Measurements from ENCODE around the gene ELAC1.

Gene ELAC1

GRCh38 chr18:50949185-50949584 lies 18.7 kb upstream of the ELAC1 start:
- no peak overlapping the region for H3K4me3 ChIP-seq (ENCODE audit: low read depth, low read length)
- no peak for TF ChIP-seq CTCF (IDR thresholded peaks at IDR 0.05; ENCODE audit: insufficient read depth, low read depth, low read length, missing control alignments)
- no peak for DNase-seq (ENCODE audit: low read depth)

DNA sequence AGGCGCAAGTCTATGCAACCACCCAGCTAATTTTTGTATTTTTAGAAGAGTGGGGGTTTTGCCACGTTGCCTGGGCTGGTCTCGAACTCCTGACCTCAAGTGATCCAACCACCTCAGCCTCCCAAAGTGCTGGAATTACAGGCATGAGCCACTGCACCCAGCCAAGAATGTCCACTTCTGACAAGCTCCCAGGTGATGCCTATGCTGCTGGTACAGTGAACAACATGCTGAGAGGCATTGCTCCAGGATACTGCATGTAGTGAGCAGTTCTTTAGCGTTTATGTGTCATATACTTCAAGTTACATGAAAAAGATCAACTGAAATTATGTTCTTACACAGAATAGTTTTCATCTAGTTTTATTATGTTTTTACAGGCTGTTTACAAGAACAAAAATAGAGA lies 17.2 kb upstream of the ELAC1 start:
- no peak for DNase-seq (ENCODE audit: low read depth)
- H3K4me3 ChIP-seq (ENCODE audit: low read depth, low read length), result no peak overlapping the region
- TF ChIP-seq CTCF (IDR thresholded peaks at IDR 0.05; ENCODE audit: insufficient read depth, low read depth, low read length, missing control alignments), result no peak

DNA sequence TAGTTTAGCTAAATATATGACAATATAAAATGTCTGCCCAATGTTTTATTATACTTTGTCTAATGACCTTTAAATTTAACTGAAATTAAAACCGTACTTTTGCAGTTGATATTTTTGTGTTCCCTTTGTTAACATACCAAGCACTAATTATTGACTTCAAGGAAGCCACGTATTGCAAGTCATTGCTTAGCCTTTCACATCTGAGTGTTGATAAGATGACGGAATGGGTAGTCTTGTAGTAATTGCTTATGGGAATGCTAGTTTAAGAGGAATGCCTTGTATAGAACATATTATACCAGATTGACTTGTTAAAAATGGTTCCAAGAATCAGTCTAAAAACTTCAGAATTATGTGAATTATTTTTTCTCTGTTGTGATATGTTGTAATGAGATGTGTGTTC lies 14.0 kb upstream of the ELAC1 start:
- no peak for TF ChIP-seq CTCF (IDR thresholded peaks at IDR 0.05; ENCODE audit: insufficient read depth, low read depth, low read length, missing control alignments)
- DNase-seq (ENCODE audit: low read depth), result no peak
- H3K4me3 ChIP-seq (ENCODE audit: low read depth, low read length), result no peak overlapping the region

DNA sequence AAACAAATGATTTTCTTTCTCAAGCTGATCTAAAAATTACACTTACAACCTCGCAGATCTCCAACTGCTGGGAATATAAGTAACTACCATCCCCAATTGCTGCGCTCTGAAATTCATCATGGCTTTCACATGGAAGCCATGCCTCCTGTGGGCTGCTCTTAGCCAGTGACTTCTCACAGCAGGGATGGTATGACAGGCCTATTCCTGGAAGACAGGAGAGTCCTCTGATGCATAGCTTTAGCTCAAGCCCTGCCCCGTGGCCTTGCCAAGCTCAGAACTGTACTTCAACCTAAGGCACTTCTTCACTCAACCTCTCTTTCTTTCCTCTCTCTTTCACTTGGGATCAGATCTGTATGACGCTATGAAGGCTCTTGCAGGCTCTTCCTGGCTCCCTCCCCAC lies 12.6 kb upstream of the ELAC1 start:
- H3K4me3 ChIP-seq (ENCODE audit: low read depth, low read length), result no peak overlapping the region
- no peak for DNase-seq (ENCODE audit: low read depth)
- TF ChIP-seq CTCF (IDR thresholded peaks at IDR 0.05; ENCODE audit: insufficient read depth, low read depth, low read length, missing control alignments), result no peak

GRCh38 chr18:50956116-50956515 lies 11.7 kb upstream of the ELAC1 start:
- H3K4me3 ChIP-seq (ENCODE audit: low read depth, low read length), result no peak overlapping the region
- TF ChIP-seq CTCF (IDR thresholded peaks at IDR 0.05; ENCODE audit: insufficient read depth, low read depth, low read length, missing control alignments), result no peak
- DNase-seq (ENCODE audit: low read depth), result no peak

DNA sequence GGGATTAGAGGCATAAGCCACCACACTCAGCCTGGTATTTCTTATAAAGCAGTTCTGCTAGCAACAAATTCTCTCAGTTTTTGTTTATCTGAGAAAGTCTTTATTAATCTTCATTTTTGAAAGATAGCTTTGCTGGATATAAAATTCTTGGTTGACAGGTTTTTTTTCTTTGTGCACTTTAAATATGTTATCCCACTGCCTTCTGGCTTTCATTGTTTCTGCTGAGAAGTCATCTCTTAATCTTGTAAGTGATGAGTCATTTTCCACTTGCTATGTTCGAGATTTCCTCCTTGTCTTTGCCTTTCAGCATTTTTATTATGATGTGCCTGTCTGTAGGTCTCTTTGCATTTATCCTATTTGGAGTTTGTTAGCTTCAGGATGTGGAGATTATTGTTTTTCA lies 5.9 kb upstream of the ELAC1 start:
- no peak for DNase-seq (ENCODE audit: low read depth)
- H3K4me3 ChIP-seq (ENCODE audit: low read depth, low read length), result no peak overlapping the region
- TF ChIP-seq CTCF (IDR thresholded peaks at IDR 0.05; ENCODE audit: insufficient read depth, low read depth, low read length, missing control alignments), result no peak

DNA sequence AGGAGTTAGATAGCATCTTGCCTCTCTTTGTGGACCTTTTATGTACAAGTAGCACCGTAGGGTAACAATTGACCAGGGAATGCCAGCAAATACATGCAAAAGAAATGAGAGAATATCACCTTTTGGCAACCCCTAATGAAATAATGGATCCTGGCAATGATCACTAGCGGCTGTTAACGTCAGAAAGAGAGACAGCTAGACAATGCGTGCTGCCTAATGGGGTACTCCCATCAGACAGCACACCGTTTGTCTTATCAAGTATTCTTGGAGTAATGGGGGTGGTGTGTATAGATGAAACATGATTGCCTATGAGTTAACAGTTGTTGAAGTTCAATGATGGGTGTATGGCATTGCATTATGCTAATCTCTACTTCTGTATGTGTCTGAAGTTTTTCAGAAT lies 1.6 kb downstream of the ELAC1 start:
- no peak for TF ChIP-seq CTCF (IDR thresholded peaks at IDR 0.05; ENCODE audit: insufficient read depth, low read depth, low read length, missing control alignments)
- H3K4me3 ChIP-seq (ENCODE audit: low read depth, low read length), result peak overlapping the region; percentile 74
- no peak for DNase-seq (ENCODE audit: low read depth)

All from GM12865 (cell line).